SIG-M5 (cell line): ENCODE measurements around the gene HAPSTR1.

Source experiments
- DNase-seq: peaks from one replicate; lab custom pipeline; 2025; lab: John Stamatoyannopoulos, UW

The HAPSTR1 gene

GRCh38 chr16:9097266-9098219 lies 6.1 kb downstream of the HAPSTR1 start:
- no peak for DNase-seq

DNA sequence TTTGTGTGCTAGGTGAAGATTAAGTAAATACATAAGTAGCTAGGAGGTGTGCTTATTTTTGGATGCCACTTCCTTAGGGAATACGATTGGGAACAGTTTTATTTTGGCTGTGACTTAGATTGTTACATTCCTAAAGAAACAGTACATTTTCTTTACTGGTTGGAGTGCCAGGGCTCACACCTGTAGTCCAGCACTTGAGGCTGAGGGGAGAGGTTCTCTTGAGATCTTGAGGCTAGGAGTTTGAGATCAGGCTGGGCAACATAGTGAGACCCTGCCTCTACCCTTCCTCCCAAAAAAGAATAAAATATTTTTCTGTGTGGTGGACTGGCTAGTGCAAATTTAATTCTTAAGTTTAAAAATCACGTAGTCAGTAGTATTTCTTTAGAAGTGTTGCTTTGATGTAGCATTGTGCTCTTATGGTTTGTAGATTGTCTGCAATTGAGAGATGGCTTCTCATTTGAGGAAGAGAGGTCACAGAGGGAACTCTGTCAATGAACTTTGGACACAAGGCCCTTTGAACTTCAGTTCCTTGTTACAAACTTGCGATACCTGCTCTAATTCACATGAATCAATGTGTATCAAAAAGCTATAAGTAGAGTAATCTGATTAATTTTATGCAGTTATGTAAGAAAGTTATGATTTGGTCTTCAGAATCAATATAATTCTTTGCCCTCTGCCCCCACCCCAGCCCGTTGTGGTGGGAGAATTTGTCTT lies 7.1 kb downstream of the HAPSTR1 start:
- DNase-seq: no peak

DNA sequence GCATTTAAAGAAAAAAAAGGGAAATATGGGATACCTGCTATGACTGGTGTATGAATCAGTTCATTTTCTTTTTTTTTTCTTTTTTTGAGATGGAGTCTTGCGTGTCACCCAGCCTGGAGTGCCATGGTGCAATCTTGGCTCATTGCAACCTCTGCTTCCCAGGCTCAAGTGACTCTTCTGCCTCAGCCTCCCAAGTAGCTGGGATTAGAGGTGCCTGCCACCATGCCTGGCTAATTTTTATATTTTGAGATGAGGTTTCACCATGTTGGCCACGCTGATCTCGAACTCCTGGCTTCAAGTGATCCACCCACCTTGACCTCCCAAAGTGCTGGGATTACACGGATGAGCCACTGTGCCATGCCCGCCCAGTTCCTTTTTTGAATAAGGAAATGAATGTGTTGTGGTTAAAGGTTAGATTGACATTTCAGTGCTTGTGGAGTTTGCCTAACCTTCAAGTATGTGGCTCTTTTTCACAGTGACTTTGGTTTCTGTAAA lies 7.7 kb downstream of the HAPSTR1 start:
- peak; percentile 39 for DNase-seq

DNA sequence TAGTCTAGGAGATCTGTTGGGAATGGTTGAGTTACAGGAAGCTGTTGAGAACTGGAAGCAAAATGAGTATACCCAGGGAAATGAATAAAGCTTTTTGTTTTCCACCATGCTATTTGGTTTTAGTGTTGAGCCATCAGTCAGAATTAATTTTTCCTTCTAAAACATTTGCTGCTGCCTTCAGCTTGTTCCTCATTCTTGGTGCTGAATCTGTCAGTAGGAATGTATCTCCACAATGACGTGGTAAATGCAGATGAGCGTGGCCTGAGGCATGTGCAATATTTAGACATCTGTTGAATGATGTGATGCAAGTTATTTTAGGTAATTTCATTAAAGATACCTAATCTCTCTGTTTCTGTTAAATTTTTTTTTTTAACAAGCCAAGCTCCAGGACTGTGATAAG lies 10.9 kb downstream of the HAPSTR1 start:
- DNase-seq: no peak

DNA sequence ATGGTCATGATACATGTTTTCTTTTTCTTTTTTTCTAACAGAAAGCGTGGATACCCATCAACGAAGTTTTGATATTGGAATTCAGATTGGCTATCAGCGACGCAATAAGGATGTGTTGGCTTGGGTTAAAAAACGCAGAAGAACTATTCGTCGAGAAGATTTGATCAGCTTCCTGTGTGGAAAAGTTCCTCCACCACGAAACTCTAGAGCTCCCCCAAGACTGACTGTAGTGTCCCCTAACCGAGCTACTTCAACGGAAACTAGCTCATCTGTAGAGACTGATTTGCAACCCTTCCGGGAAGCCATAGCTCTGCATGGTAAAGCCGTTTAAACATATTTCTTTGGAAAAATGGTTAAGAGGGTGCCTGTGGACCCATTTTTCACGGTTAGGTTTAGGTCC lies 11.5 kb downstream of the HAPSTR1 start:
- DNase-seq: no peak

- DNase-seq: no peak
Measured at GRCh38 chr16:9103546-9103945, 12.1 kb downstream of the HAPSTR1 start.

DNA sequence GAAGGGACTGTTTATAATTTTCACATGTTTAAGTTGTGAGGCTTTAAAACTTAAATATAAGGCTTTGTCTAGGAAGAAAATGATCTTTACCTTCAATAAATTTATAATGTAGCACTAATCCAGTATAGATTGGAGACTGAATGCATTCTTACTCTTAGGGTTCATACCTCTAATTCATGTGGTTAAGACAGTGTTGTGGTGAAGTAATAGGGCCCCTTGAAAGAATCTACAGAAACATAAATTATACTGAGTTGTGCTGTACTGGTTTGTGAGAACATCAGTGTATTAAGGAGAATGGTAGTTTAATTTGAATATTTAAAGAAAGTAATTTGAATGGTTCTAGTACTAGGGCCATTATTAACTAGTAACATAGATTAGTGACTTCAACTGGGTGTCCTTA lies 13.7 kb downstream of the HAPSTR1 start:
- DNase-seq: no peak

DNA sequence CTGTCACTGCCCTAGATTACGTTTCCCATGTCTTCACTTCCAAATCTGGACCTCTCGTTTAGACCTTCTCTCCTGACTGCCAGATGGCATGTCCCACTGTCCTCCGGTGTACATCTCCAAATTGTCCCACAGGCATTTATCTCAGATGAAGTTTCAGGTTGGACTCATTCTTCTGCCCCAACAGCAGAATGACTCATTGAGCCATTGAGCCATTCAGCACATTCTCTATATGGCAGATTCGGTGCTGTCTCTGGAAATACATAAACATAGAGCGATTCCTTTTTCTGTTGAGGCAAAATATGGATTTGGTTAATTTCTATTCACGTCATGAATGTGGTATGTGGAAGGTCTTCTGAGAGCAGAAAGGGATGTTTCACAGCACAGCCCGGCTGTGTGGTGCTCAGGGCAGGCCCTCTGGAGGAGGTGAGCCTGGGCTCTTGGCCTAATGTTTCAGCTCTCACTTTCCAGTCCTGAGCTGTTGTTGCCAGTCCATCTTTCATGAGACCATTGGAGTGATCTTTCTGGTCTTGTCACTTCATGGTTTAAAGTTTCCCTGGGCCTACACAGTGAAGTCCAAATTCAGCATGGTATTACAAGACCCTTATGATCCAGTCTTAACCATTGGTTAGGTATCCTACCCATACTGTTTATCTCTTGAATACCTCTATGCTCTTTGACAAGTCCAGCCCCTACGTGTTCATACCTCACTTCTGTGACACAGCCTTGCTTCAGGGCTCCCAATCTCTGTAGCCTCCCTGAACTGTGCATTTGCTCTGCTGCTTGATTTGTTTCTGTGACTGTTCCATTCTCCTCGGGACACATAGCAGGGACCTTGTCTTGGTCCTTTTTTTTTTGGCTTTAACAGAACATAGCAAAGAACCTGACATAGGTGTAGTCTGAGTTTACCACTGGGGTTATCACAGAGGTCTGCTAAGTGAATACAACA lies 15.9 kb downstream of the HAPSTR1 start:
- no peak for DNase-seq

- no peak for DNase-seq
Measured at GRCh38 chr16:9109255-9109654, 17.8 kb downstream of the HAPSTR1 start.

DNA sequence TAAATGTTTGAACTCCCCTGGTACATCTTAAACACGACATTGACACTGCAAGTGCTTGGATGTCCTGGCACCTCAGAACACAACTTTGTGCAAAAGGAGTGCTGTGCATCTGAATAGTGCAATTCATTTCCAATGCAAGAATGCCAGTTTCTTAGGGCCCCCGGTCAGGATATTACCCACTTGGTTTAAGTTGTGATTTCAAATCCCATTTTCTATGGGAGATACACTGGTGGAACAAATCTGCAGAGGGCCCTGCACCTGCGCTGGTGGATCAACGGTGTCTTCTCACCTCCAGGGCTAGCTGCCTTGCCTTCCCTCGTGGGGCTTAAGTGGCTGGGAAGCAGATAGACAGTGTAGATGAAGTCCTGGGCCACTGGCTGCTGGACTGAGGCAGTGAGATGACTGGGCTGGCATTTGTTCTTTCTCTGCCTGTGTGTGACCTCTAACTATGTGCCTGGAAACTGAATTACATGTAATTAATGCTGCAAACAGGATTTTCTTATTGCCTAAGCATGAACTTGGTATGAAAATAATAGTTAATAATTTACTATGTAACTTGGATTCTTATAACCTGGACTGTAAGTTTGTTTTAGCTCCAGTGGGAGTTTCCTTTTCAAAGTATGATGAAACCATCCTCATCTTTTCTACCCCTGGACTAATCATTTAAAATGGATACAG lies 20.9 kb downstream of the HAPSTR1 start:
- no peak for DNase-seq

GRCh38 chr16:9112844-9113186 lies 21.4 kb downstream of the HAPSTR1 start:
- DNase-seq: no peak

DNA sequence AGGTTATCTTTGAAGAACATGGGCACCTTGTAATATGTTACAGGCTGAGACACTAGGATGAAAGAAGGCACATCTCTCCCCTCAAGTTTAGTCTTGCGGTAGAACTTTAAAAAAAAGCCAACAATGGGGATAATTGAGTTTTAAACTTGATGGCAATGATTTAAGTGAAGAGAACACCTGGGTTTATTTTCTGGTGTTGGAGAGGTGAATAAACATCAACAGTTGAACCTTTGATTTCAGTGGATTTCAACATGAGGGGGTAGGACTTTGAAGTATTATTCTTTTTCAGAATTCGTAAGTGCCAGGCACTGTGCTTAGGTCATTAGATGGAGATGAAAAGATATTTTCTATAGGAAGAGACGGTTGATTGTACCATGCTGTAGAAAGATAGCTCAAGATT lies 22.3 kb downstream of the HAPSTR1 start:
- no peak for DNase-seq

DNA sequence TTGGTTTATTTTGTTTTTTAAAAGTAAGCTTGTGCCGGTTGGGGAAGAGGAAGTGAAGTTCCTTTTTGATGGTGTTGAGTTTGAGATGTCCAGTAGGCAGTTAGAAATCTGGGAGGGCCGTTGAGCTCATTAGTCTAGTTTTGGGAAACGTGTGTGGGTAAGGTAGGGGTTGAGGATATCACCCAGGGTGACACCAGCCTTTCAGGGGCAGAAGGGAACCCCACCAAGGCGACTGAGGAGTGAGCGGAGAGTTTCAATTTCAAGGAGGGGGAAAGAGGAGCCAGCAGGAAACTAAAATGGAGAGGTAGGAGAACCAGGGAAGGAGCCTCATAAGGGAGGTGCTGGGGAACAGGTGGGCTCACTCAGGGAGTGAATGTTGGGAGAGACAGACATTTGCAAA lies 22.7 kb downstream of the HAPSTR1 start:
- no peak for DNase-seq

DNA sequence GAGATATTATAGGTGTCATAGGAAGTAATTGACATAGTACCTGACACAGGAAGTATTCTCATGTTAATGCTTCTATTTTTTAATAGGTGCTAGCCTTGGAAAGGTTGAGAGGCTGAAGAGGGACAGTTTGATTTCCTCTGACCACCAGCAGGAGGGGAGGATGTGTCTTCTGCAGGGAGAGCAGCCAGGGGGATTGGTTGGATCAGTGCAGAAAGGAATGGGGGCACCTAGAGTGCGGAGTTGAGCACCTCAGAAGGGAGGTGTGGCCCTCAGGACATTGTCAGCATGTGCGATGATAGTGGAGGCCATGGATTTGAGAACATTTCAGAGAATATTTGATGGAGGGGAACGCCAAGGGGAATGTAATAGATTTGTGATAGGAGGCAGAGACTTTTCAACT lies 23.4 kb downstream of the HAPSTR1 start:
- DNase-seq: no peak

DNA sequence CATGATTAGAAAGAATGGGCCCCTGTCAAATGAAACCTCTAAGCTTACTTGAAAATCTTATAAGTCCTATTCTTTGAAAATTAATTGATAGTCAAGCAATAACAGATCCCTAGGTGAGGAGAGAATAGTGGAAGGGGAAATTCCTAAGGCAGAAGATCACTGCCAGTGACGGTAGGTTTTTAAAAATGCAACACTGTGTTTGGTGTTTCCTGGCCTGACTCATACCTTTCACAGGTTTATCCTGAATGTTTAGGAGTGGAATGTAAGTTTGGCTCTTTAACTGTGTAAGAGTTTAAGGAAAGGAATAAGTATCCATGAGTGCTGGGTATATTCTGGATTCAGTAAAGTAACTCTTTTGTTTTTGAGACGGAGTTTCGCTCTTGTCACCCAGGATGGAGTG lies 23.8 kb downstream of the HAPSTR1 start:
- DNase-seq: no peak

DNA sequence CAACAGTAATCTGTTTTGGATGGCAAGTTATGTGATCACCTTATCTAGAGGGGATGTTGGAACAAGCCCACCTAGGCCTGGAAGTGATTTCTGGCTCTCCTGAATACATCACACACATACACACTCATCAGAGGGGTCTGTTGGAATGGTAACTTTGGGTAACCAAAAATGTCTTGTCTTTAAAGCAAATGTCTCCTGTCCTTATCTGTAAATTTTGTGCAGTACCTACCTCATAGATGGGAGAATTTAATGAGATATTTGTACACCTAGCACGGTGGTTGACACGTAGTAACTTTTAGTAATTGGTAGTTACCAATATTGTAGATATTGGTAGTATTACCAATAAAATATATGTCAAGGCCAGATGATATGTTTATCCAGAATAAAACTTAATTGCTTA lies 24.7 kb downstream of the HAPSTR1 start:
- DNase-seq: no peak

GRCh38 chr16:9118170-9118569 lies 26.7 kb downstream of the HAPSTR1 start:
- no peak for DNase-seq

- DNase-seq: no peak
Measured at GRCh38 chr16:9119795-9120194, 28.4 kb downstream of the HAPSTR1 start.

DNA sequence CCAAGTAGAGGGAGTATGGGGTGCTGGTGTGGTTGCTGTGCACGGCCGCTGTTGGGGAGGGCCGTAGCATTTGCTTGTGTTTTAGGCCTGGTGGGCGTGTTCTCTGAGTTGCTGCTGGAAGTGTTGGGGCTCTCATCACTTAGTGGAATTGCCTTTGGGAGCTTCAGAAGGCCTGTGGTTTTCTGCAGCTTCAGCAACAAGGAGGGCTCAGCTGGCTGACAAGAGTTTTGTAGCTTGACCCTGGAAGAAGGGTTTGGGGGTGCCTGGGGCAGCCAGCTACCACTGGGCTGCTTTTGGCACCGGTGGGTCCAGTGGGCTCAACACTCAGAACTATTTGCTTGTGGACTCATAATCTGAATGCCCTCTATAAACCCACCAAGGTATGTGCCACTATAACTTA lies 30.9 kb downstream of the HAPSTR1 start:
- DNase-seq: no peak

DNA sequence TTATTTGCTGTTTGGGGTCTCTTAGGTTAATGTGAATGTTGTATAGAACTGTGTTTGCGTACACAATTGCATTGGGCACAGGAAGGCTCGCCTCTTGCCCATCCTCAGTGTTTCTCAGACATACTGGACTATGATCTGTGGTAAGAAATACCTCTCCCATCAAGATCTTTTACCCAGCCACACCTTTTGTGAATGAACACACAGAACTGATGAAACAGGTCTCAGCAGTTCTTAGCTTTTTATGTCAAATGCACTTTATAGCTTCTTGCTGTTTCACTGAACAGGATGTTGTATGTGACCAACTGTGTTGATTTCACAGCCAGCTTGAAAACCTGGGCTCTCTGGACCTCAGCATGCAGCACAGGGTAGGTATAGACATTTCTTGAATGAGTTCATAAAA lies 31.5 kb downstream of the HAPSTR1 start:
- no peak for DNase-seq

DNA sequence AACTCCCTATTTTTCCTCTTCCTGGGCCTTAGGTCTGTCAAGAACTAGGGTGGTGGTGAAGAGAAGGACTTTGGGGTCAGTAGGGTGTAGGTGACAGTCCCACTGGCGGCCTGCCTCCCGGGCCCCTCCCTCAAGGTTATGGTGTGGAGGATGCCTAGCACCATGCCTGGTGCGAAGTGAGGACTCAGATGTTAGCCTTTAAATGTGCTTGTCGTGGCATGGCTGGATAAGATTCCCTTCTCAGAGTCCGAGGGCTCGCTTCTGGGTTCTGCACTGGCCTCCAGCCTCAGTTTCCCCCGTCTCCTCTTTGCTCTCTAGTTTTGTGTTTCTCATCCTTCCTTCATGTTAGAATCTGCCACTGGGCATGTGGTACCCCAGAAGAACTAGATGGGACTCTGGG lies 32.0 kb downstream of the HAPSTR1 start:
- DNase-seq: no peak

GRCh38 chr16:9123871-9124270 lies 32.4 kb downstream of the HAPSTR1 start:
- DNase-seq: no peak
